Esophagus (tissue), 2 donors: ENCODE data around the gene KDM1A. TPM values are rescaled to one million over a fixed set of nuclear protein-coding genes. Genes with fewer than 3 reads are reported as not detected.
A peak's percentile ranks its signal among the peaks of the same experiment; 100 is the strongest.

Source experiments
- H3K27ac ChIP-seq, 2 donors: one replicate each; pipeline ENCODE4 v1.5.1; 2013; ENCODE audit warnings: low read depth in 2 of 2, mild to moderate bottlenecking in 2 of 2, inconsistent platforms in 1 of 2, low read length in 1 of 2, moderate library complexity in 1 of 2
- H3K27me3 ChIP-seq, 2 donors: one replicate each; pipeline ENCODE4 v1.6.1; 2013; ENCODE audit warnings: low read length in 2 of 2, control low read depth in 1 of 2, mild to moderate bottlenecking in 1 of 2; ENCODE audit not compliant: insufficient read depth in 2 of 2, control insufficient read depth in 1 of 2
- H3K36me3 ChIP-seq, 2 donors: one replicate each; pipeline ENCODE4 v1.6.1; 2013; ENCODE audit warnings: low read length in 1 of 2; ENCODE audit not compliant: control insufficient read depth in 2 of 2, insufficient read depth in 2 of 2
- H3K4me1 ChIP-seq, 2 donors: one replicate each; pipeline ENCODE4 v1.6.1; 2013; ENCODE audit warnings: low read length in 1 of 2; ENCODE audit not compliant: control insufficient read depth in 2 of 2, insufficient read depth in 2 of 2
- H3K4me3 ChIP-seq, 2 donors: one replicate each; pipeline ENCODE4 v1.5.1; 2013; ENCODE audit warnings: low read length in 2 of 2, mild to moderate bottlenecking in 2 of 2, low read depth in 1 of 2, moderate library complexity in 1 of 2
- H3K9me3 ChIP-seq, 2 donors: one replicate each; pipeline ENCODE4 v1.6.1; 2013; ENCODE audit warnings: mild to moderate bottlenecking in 2 of 2, low read depth in 1 of 2, low read length in 1 of 2, moderate library complexity in 1 of 2; ENCODE audit not compliant: control insufficient read depth in 2 of 2, insufficient read depth in 1 of 2
- WGBS, 2 donors: extraction: QIAGEN DNeasy Blood & Tissue Kit; methylation state at CpG; one replicate each; pipeline ENCODE4 v1.1.7; 2013; 5-methylcytosine and 5-hydroxymethylcytosine counted together
- polyA plus RNA-seq, 2 donors: library from polyadenylated mRNA; stranded (reverse); fragments of 200-250 nt; gene quantifications; one replicate each; pipeline ENCODE4 v1.2.3, GENCODE V29; 2013
- donor health status: healthy with polysubstance abuse.
- donor health status: Bipolar disorder and iron deficiency.

Gene KDM1A
- polyA plus RNA-seq, 2 donors, result 15.6 to 32.0 TPM

DNA sequence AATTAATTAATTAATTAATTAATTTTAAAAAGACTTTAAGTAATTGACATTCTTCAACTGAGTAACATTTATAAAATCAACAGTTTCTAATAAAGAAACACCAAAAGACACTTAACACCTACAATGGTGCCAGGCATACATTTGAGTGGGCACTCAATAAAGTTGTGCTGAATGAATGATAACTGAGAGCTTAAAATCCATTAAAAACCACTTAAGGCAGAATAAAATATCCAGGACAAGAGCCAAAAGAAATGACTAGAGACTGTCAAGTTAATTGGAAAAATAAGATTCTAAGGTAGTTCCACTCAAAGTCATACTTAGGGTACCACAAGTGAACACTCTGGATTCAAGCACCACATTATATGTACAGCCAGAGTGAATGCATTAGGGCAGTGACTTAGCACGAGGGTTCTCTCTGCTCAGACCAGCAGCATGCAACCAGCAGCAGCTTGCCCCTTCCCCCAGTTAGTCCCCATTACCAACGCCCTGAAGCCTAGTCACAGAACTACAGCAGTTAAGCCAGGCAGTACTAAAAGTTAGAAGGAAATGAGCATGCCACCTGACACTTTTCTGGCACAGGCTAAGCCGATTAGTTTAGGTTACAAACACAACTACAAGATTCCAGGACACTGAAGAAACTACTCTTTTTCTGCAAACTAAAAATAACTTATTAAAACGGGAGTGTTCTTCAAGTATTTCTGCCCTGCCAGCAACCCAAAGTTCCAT lies 102.9 kb downstream of the KDM1A start:
- H3K9me3 ChIP-seq, result no peaks in the 10 kb centered on the region
- H3K27ac ChIP-seq, result peak overlapping the region; percentile 65 to 74

DNA sequence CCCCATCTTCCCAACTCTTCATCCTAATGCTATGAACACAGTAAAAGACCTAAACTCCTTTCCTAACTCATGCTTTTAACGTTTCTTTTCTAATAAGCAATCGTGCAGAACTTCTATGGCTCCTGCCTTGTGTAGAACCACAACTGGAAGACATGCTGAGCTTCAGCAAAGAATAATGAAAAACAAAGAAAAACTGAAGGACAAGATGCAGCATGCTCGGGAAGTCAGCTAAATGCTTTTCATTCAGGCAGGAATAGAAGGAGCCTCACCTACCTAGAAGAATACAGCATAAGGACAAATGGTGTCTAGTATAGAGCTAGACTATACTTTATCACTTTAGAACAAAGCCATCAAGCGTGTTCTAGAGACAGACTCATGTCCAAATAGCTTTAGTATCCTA lies 103.5 kb downstream of the KDM1A start:
- Histone ChIP-seq H3K27me3 (no peaks in the 10 kb centered on the region), H3K4me3 (no peak overlapping the region), H3K27ac (peak overlapping the region; percentile 49 to 65), H3K4me1 (peaks cover 0 to 3% of the 10 kb centered on the region in 2 donors), H3K36me3 (no peaks in the 10 kb centered on the region), H3K9me3 (no peaks in the 10 kb centered on the region)
- 35 to 49% methylated on average over 4 of the region's 4 CpGs for WGBS, 2 donors

More for the DNA sequence above, 102.9 kb downstream of the KDM1A start:
- peaks cover 0 to 3% of the 10 kb centered on the region in 2 donors for H3K4me1 ChIP-seq
- no peaks in the 10 kb centered on the region for H3K36me3 ChIP-seq
- no peaks in the 10 kb centered on the region for H3K27me3 ChIP-seq
- 8 to 18% methylated on average over 4 of the region's 4 CpGs for WGBS, 2 donors
- H3K4me3 ChIP-seq, result no peak overlapping the region

DNA sequence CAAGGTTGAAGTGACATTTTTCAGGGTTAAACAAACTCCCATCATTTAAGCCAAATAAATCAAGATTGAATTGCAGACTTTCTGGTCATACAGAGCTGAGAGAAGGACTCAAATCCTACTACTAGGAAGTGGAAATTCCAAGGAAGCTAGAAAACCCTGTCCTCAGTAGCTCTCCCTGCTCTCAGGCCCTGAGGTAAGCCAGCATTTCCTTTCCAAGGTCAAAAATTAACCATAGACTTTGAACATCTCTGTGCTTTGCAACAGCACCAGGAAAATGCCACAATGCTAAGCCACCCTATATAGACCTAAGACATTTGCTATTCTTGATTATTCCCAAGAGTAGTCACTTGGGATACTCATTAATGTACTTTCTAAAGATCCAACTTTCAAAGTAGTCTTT lies 104.3 kb downstream of the KDM1A start:
- H3K4me3 ChIP-seq, result no peak overlapping the region
- H3K36me3 ChIP-seq, result no peaks in the 10 kb centered on the region
- peaks cover 0 to 3% of the 10 kb centered on the region in 2 donors for H3K4me1 ChIP-seq
- no peaks in the 10 kb centered on the region for H3K9me3 ChIP-seq
- no peak overlapping the region for H3K27ac ChIP-seq
- no peaks in the 10 kb centered on the region for H3K27me3 ChIP-seq

DNA sequence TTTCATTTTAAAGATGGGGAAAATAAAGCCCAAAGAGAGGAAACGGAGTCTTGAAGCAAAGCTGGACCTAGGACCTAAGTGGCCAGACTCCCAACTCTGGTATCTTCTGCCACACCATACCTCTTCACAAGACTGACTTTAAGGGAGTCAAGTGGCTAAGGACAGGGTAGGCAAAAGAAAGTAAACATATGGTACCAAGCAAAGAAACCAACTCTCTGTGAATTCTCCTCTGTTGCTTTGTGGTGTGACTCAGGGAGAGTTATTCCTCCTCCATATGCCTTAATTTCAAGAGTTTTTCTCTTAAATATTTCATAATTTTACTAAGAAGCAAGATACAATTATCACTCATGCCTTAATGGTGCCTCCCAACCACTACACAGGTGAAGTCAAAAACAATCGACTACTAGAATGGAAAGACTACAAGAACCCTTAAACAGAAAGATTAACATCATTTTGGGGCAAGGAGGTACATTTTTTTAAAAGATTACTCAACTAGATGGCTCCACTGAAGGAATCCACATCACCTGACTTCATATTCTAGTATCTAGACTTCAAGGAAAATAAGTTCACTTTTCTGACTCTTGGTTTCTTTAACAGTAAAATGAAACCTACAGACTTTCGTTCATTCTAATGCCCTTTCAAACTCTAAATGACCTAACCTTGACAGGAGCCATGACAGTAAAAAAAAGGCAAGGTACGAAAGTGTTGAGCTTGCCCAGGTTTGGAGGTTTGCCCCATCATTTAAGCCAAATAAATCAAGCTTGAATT lies 105.2 kb downstream of the KDM1A start:
- H3K4me3 ChIP-seq, result no peak overlapping the region
- H3K27me3 ChIP-seq, result no peaks in the 10 kb centered on the region
- peaks cover 0 to 3% of the 10 kb centered on the region in 2 donors for H3K4me1 ChIP-seq
- H3K36me3 ChIP-seq, result no peaks in the 10 kb centered on the region
- WGBS, 2 donors, result 81 to 83% methylated on average over 4 of the region's 4 CpGs
- H3K27ac ChIP-seq, result no peak overlapping the region
- H3K9me3 ChIP-seq, result no peaks in the 10 kb centered on the region

DNA sequence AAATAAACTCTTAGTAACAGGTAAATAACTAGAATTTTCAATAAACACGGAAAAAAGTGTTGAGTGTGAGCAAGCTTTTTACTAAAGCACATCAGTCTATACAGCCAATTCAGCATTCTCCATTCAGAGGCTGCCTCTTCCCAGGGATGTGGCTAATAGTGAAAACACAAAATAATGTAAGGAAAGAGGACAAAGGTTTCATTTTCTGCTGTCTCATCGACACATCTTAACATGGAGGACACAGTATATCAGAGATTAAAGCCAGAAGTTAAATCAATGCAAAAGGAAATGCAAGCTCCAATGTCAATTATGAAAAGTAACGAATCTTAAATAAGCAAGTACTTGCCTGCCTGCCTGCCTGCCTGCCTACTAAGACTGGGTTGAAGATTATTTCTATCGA lies 106.2 kb downstream of the KDM1A start:
- H3K27ac ChIP-seq, result no peak overlapping the region
- H3K36me3 ChIP-seq, result no peaks in the 10 kb centered on the region
- WGBS, 2 donors, result 60 to 65% methylated on average over 4 of the region's 4 CpGs
- no peaks in the 10 kb centered on the region for H3K9me3 ChIP-seq
- no peaks in the 10 kb centered on the region for H3K27me3 ChIP-seq
- H3K4me1 ChIP-seq, result peaks cover 0 to 3% of the 10 kb centered on the region in 2 donors
- H3K4me3 ChIP-seq, result no peak overlapping the region

DNA sequence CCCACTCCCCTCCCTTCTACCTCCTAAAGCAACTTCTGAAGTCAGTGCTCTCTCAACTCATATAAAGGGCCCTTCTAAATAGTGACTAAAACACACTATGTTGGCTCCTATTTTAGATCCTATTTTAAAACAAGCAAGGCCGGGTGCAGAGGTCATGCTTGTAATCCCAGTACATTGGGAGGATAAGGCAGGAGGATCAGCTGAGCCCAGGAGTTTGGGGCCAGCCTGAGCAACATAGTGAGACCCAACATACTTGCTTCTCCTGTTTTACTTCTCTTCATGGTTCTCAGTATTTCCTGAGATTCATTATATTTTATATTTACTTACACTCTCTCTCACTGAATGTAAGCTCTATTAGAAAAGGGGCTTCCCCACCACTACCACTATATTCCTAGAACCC lies 106.9 kb downstream of the KDM1A start:
- H3K36me3 ChIP-seq, result no peaks in the 10 kb centered on the region
- no peaks in the 10 kb centered on the region for H3K27me3 ChIP-seq
- H3K9me3 ChIP-seq, result no peaks in the 10 kb centered on the region
- peaks cover 0 to 3% of the 10 kb centered on the region in 2 donors for H3K4me1 ChIP-seq
- no peak overlapping the region for H3K4me3 ChIP-seq
- H3K27ac ChIP-seq, result peak overlapping the region; percentile 38 to 42
- WGBS, 2 donors, result 26 to 49% methylated on average over 1 of the region's 1 CpG

DNA sequence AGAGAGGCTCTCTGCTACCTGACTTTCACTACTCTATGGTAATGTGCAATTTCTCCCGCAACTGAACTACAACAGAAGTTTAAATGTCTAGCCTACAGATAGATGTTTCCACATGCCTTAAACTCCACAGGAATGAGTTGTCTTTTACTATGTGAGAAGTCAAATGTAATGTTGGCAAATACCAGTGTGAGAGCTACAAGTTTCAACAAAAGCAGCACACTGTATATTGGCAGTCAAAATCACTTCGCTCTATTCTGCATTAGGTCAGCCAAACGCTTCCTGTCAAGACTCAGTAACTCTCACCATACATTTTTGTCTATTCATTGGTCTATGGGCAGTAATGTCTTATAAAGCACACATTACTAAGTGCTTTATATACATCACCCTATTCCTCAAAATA lies 107.5 kb downstream of the KDM1A start:
- H3K36me3 ChIP-seq, result no peaks in the 10 kb centered on the region
- WGBS, 2 donors, result 43 to 67% methylated on average over 3 of the region's 3 CpGs
- no peaks in the 10 kb centered on the region for H3K9me3 ChIP-seq
- no peaks in the 10 kb centered on the region for H3K27me3 ChIP-seq
- H3K27ac ChIP-seq, result peak overlapping the region in 1 of 2 donors; percentile 31
- peaks cover 0 to 3% of the 10 kb centered on the region in 2 donors for H3K4me1 ChIP-seq
- H3K4me3 ChIP-seq, result no peak overlapping the region

DNA sequence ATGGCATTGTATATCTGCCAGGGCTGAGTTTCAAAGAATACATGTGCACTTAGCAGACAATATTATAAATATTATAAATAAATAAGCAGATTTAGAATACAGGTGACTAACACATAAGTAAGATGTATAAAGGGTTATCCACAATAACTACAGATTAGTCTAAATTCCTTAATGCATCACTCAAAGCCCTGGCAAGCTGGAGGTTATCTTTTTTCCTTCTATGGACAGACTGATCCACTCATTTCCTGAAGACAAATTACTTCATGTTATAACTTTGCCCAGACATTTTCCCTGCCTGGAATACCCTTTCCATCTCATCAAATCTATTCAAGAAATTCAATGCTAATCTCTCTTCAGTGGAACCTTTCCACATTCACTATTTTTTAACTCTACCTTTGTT lies 110.6 kb downstream of the KDM1A start:
- Histone ChIP-seq H3K9me3 (no peaks in the 10 kb centered on the region), H3K27ac (no peak overlapping the region), H3K27me3 (no peaks in the 10 kb centered on the region), H3K4me3 (no peak overlapping the region), H3K4me1 (no peaks in the 10 kb centered on the region), H3K36me3 (no peaks in the 10 kb centered on the region)

DNA sequence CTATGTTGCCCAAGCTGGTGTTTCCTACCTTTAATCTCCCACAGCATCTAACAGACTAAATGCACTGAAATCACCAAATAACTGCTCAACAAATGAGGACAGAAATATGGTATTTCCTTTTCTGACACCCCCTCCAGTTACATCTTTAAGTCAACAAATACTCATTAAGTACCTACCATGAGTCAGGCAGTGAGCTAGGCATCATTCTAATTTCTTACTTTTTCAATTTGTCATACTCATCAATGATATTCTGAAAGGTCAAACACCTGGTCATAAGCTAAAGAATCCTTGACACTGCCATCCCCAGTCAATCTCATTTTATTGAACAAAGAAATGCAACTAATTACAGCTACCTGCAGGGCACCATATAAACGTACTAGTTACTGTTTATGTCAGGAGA lies 112.8 kb downstream of the KDM1A start:
- Histone ChIP-seq H3K27me3 (no peaks in the 10 kb centered on the region), H3K4me3 (no peak overlapping the region), H3K27ac (no peak overlapping the region), H3K9me3 (no peaks in the 10 kb centered on the region), H3K4me1 (no peaks in the 10 kb centered on the region), H3K36me3 (no peaks in the 10 kb centered on the region)
- 54 to 55% methylated on average over 1 of the region's 1 CpG for WGBS, 2 donors
